ENCODE data around the gene PRXL2B.

Gene PRXL2B

GRCh38 chr1:2586154-2587070, at the start of gene PRXL2B:
PRXL2B (plus strand) TSS chr1:2586777; CDS start chr1:2586886, 109 bp downstream.
- TF ChIP-seq CTCF (IDR thresholded peaks at IDR 0.05; ENCODE audit: extremely low read depth, missing control alignments): no peak
- peak; percentile 100 for DNase-seq (ENCODE audit: low spot score)

GRCh38 chr1:2537784-2538115, 48.8 kb upstream of the PRXL2B start:
- no peak for DNase-seq (ENCODE audit: low spot score)
- TF ChIP-seq CTCF (IDR thresholded peaks at IDR 0.05; ENCODE audit: extremely low read depth, missing control alignments): no peak

GRCh38 chr1:2538376-2538775, 48.2 kb upstream of the PRXL2B start:
- DNase-seq (ENCODE audit: low spot score): no peak
- no peak for TF ChIP-seq CTCF (IDR thresholded peaks at IDR 0.05; ENCODE audit: extremely low read depth, missing control alignments)

GRCh38 chr1:2538872-2539271, 47.7 kb upstream of the PRXL2B start:
- TF ChIP-seq CTCF (IDR thresholded peaks at IDR 0.05; ENCODE audit: extremely low read depth, missing control alignments): no peak
- no peak for DNase-seq (ENCODE audit: low spot score)

GRCh38 chr1:2539312-2539907, 47.2 kb upstream of the PRXL2B start:
- no peak for DNase-seq (ENCODE audit: low spot score)
- peak; percentile 30 for TF ChIP-seq CTCF (IDR thresholded peaks at IDR 0.05; ENCODE audit: extremely low read depth, missing control alignments)

- DNase-seq (ENCODE audit: low spot score): no peak
- TF ChIP-seq CTCF (IDR thresholded peaks at IDR 0.05; ENCODE audit: extremely low read depth, missing control alignments): no peak
Measured at GRCh38 chr1:2540816-2541492, 45.6 kb upstream of the PRXL2B start.
